ENCODE measurements around the gene LRRC14B. TPM values are rescaled to one million over a fixed set of nuclear protein-coding genes. Genes with fewer than 3 reads are reported as not detected.

The LRRC14B gene
- total and polyA plus RNA-seq, 4 donors: 0.09 TPM; not detected in 3

DNA sequence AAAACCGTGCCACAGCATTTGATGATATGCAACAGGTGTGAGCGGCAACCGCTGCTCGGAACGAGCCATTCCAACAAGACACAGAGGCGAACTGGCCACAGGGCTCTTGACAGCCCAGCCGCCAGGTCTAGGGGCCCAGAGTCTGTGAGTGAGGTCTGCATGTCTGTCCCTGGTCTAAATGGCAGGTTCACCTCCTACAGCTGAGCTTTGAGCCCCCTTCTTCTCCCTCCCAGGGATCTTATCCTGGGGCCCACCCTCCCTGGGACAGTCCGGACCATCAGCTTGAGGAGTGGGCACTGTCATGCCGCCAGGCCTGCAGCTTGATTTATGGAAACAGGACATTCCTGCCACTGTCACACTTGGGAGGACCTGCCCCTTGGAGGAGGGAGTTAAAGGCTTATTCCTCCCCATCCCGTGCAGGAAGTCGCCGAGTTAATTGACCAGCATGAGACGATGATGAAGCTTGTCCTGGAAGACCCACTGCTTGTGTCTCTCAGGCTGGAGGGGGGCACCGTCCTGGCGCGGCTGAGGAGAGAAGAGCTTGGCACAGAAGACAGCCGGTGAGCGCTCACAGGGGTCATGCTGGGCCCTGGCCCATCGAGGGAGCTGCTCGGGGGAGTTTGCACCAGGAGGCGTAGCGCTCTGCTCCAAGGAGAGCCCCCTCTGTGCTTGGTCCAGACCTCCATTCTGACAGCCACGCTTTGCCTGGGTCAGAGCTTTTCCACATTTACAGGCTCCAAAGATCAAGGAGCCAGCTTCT is 35.5 kb upstream of the LRRC14B start:
- Histone ChIP-seq H3K36me3 (ENCODE audit: control insufficient read depth in 4 of 4, insufficient read depth in 3 of 4, low read depth in 1 of 4, low read length in 3 of 4) (no peaks in the 10 kb centered on the region), H3K4me1 (ENCODE audit: control insufficient read depth in 4 of 4, insufficient read depth in 4 of 4, low read length in 3 of 4) (no peaks in the 10 kb centered on the region), H3K9ac (ENCODE audit: low read depth in 1 of 2, low read length in 2 of 2) (no peak overlapping the region), H3K4me3 (ENCODE audit: low read depth in 1 of 3, low read length in 3 of 3) (no peak overlapping the region), H3K27ac (ENCODE audit: low read depth in 1 of 2, low read length in 2 of 2) (no peak overlapping the region), H3K9me3 (ENCODE audit: control insufficient read depth in 4 of 4, low read length in 3 of 4) (no peaks in the 10 kb centered on the region), H3K27me3 (ENCODE audit: control insufficient read depth in 4 of 4, insufficient read depth in 4 of 4, low read length in 3 of 4) (no peaks in the 10 kb centered on the region)
- TF ChIP-seq NR2F2 (IDR thresholded peaks at IDR 0.05) (no peak), RAD21 (IDR thresholded peaks at IDR 0.05) (no peak), SP1 (IDR thresholded peaks at IDR 0.05) (no peak), RXRA (IDR thresholded peaks at IDR 0.05) (no peak), HNF4A (conservative IDR thresholded peaks at IDR 0.05) (no peak)
- TF ChIP-seq, protein P1, sequence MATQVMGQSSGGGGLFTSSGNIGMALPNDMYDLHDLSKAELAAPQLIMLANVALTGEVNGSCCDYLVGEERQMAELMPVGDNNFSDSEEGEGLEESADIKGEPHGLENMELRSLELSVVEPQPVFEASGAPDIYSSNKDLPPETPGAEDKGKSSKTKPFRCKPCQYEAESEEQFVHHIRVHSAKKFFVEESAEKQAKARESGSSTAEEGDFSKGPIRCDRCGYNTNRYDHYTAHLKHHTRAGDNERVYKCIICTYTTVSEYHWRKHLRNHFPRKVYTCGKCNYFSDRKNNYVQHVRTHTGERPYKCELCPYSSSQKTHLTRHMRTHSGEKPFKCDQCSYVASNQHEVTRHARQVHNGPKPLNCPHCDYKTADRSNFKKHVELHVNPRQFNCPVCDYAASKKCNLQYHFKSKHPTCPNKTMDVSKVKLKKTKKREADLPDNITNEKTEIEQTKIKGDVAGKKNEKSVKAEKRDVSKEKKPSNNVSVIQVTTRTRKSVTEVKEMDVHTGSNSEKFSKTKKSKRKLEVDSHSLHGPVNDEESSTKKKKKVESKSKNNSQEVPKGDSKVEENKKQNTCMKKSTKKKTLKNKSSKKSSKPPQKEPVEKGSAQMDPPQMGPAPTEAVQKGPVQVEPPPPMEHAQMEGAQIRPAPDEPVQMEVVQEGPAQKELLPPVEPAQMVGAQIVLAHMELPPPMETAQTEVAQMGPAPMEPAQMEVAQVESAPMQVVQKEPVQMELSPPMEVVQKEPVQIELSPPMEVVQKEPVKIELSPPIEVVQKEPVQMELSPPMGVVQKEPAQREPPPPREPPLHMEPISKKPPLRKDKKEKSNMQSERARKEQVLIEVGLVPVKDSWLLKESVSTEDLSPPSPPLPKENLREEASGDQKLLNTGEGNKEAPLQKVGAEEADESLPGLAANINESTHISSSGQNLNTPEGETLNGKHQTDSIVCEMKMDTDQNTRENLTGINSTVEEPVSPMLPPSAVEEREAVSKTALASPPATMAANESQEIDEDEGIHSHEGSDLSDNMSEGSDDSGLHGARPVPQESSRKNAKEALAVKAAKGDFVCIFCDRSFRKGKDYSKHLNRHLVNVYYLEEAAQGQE (IDR thresholded peaks at IDR 0.05): no peak
- WGBS: 90% methylated on average over 23 of the region's 23 CpGs
- no peak for DNase-seq (ENCODE audit: low spot score)

DNA sequence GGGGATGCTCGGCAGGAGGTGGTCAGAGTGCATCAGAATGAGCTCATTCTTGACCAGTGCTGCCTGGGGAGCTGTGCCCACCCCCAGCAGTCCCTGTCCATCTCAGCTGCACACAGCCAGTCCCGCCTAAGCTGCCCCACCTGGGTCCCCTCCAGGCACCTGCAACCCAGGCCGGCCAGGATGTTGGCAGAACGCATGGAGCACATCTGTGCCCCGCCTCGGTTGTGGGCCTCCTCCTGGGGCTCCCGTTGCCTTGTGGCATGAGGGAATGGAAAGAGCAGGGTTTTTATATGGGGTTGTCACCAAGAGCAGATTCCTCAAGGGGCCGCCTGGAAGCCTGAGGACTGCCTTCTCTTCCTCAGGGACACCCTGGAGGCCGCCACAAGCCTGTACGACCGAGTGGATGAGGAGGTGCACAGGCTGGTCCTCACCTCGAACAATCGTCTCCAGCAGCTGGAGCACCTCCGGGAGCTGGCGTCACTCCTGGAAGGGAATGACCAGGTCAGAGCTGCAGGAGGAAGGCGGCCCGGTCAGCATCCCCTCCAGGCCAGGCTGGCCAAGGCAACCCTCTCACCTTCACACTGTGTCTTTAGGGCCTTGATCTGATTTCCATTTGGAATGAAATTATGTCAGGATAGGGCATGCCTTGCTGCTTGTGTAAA is 34.8 kb upstream of the LRRC14B start:
- TF ChIP-seq FOXA2 (IDR thresholded peaks at IDR 0.05): no peak
- no peak for TF ChIP-seq SP1 (IDR thresholded peaks at IDR 0.05)
- no peak for TF ChIP-seq HNF4A (conservative IDR thresholded peaks at IDR 0.05)
- TF ChIP-seq NR2F2 (IDR thresholded peaks at IDR 0.05): no peak
- TF ChIP-seq, protein P2, sequence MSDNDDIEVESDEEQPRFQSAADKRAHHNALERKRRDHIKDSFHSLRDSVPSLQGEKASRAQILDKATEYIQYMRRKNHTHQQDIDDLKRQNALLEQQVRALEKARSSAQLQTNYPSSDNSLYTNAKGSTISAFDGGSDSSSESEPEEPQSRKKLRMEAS (IDR thresholded peaks at IDR 0.05): no peak
- no peak for TF ChIP-seq FOXA1 (IDR thresholded peaks at IDR 0.05)
- TF ChIP-seq GABPA (IDR thresholded peaks at IDR 0.05 in 1 of 2, conservative IDR thresholded peaks at IDR 0.05 in 1 of 2): no peak
- TF ChIP-seq YY1 (IDR thresholded peaks at IDR 0.05): no peak
- TF ChIP-seq, protein P3, sequence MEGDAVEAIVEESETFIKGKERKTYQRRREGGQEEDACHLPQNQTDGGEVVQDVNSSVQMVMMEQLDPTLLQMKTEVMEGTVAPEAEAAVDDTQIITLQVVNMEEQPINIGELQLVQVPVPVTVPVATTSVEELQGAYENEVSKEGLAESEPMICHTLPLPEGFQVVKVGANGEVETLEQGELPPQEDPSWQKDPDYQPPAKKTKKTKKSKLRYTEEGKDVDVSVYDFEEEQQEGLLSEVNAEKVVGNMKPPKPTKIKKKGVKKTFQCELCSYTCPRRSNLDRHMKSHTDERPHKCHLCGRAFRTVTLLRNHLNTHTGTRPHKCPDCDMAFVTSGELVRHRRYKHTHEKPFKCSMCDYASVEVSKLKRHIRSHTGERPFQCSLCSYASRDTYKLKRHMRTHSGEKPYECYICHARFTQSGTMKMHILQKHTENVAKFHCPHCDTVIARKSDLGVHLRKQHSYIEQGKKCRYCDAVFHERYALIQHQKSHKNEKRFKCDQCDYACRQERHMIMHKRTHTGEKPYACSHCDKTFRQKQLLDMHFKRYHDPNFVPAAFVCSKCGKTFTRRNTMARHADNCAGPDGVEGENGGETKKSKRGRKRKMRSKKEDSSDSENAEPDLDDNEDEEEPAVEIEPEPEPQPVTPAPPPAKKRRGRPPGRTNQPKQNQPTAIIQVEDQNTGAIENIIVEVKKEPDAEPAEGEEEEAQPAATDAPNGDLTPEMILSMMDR (IDR thresholded peaks at IDR 0.05; ENCODE audit: low read depth, low read length, missing input control): no peak
- TF ChIP-seq HNF4G (IDR thresholded peaks at IDR 0.05): no peak
- TF ChIP-seq RAD21 (IDR thresholded peaks at IDR 0.05): no peak
- TF ChIP-seq TAF1 (conservative IDR thresholded peaks at IDR 0.05): no peak
- TF ChIP-seq, protein P4, sequence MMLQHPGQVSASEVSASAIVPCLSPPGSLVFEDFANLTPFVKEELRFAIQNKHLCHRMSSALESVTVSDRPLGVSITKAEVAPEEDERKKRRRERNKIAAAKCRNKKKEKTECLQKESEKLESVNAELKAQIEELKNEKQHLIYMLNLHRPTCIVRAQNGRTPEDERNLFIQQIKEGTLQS (IDR thresholded peaks at IDR 0.05): no peak
- no peak for TF ChIP-seq RXRA (IDR thresholded peaks at IDR 0.05)
- no peak for TF ChIP-seq JUND (IDR thresholded peaks at IDR 0.05)
- TF ChIP-seq, protein P5, sequence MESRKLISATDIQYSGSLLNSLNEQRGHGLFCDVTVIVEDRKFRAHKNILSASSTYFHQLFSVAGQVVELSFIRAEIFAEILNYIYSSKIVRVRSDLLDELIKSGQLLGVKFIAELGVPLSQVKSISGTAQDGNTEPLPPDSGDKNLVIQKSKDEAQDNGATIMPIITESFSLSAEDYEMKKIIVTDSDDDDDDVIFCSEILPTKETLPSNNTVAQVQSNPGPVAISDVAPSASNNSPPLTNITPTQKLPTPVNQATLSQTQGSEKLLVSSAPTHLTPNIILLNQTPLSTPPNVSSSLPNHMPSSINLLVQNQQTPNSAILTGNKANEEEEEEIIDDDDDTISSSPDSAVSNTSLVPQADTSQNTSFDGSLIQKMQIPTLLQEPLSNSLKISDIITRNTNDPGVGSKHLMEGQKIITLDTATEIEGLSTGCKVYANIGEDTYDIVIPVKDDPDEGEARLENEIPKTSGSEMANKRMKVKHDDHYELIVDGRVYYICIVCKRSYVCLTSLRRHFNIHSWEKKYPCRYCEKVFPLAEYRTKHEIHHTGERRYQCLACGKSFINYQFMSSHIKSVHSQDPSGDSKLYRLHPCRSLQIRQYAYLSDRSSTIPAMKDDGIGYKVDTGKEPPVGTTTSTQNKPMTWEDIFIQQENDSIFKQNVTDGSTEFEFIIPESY (IDR thresholded peaks at IDR 0.05): no peak
- no peak for TF ChIP-seq EGR1 (IDR thresholded peaks at IDR 0.05; ENCODE audit: low read depth in 2 of 2)
- TF ChIP-seq, protein P1 (IDR thresholded peaks at IDR 0.05): no peak
- Histone ChIP-seq H3K4me1 (ENCODE audit: control insufficient read depth in 4 of 4, insufficient read depth in 4 of 4, low read length in 3 of 4) (no peaks in the 10 kb centered on the region), H3K9me3 (ENCODE audit: control insufficient read depth in 4 of 4, low read length in 3 of 4) (no peaks in the 10 kb centered on the region), H3K4me3 (ENCODE audit: low read depth in 1 of 3, low read length in 3 of 3) (no peak overlapping the region), H3K27me3 (ENCODE audit: control insufficient read depth in 4 of 4, insufficient read depth in 4 of 4, low read length in 3 of 4) (no peaks in the 10 kb centered on the region), H3K9ac (ENCODE audit: low read depth in 1 of 2, low read length in 2 of 2) (no peak overlapping the region), H3K36me3 (ENCODE audit: control insufficient read depth in 4 of 4, insufficient read depth in 3 of 4, low read depth in 1 of 4, low read length in 3 of 4) (no peaks in the 10 kb centered on the region), H3K27ac (ENCODE audit: low read depth in 1 of 2, low read length in 2 of 2) (no peak overlapping the region)
- WGBS: 86% methylated on average over 17 of the region's 17 CpGs
- no peak for DNase-seq (ENCODE audit: low spot score)

All from liver (tissue), 9 donors.